ENCODE data around the gene GCNT1.

GCNT1 gene

DNA sequence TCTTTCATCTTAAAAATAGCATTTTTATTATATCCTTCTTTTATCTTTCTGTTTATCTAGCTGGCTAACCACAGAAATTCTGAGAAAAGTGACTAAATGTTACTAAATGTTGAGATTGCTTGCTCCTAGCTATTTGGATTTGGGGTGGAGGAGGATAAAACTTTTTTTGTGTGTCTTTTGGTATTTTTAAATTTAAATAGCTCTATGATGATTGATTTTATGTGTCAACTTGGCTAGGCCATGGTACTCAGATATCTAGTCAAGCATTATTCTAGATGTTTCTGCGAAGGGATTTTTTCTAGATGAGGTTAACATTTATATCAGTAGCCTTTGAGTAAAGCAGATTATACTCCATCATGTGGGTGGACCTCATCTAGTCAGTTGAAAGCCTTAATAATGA lies 75.0 kb downstream of the GCNT1 start:
- no peak for DNase-seq (ENCODE audit: low read depth, low spot score)

DNA sequence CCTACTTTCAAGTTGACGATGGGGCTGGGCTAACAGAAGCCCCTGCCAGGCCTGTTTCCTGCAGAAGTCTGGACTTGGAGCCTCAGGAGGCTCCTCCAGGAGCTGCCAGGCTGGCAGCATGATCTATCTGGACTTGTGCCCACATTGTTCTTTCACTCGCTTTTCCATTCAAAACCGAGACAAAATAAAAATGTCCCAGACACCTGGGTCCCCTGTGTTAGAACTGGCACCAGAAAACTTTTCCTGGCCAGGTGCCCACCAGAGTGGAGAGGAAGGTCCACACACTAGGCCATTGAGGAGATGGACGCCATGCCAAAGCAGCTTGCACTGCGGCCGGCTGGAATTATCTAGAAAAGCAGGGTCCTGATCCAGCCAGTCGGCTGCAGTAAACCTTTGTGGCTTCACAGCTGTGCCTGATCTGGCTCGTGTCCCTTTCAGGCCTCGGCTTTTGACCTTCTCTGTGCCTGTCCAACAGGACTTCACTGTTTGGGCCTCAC lies 78.2 kb downstream of the GCNT1 start:
- DNase-seq (ENCODE audit: low read depth, low spot score): no peak

DNA sequence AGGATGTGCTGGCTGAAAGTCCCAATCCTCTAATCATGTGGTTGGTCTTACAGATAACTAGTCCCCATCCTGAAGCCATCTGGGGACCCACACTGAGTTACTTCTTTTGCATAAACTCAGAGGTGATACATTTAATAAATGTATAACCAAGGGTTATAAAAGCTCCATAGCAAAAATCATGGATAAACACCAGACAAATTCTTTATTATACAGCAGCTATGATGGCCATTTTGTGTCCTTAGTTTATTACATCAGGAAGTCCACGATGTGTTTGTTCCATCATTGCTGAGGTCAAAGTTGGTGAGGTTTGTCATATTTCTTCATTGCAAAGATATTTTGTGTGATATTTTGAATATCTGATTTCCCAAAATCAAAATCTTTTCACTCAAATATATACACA lies 80.2 kb downstream of the GCNT1 start:
- DNase-seq (ENCODE audit: low read depth, low spot score): no peak

DNA sequence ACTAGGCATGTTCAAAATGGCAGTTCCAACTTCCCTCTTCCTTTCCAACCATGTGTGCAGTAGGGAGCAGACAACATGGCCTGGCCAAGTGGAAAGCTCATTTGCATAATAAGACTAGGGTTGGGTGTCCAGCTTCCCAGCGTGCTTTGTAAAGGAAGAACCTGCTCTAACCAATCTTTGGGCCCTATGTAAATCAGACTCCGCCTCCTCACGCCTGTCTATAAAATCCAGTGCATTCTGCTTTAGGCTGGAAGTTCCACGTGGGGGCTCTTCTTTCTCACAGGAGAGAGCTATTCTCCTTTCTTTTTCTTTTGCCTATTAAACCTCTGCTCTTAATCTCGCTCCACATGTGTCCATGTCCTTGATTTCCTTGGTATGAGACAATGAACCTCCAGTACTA lies 83.4 kb downstream of the GCNT1 start:
- DNase-seq (ENCODE audit: low read depth, low spot score): no peak

DNA sequence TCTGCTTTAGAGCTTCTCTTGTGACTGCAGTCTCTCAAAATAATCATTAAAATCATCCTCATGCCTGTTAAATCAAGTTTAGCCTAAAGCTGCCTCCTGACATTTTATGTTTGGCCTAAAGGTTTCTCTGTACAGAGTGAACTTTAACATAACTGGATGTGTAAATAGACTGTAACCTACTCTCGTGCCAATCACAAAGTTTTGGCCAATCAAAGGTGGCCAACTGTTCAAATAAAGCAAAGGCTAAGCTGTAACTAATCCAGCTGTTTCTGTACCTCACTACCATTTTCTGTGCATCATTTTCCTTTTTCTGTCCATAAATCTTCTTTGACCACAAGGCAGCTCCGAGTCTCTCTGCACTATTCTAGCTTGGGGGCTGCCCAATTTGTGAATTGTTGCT lies 86.2 kb downstream of the GCNT1 start:
- no peak for DNase-seq (ENCODE audit: low read depth, low spot score)

DNA sequence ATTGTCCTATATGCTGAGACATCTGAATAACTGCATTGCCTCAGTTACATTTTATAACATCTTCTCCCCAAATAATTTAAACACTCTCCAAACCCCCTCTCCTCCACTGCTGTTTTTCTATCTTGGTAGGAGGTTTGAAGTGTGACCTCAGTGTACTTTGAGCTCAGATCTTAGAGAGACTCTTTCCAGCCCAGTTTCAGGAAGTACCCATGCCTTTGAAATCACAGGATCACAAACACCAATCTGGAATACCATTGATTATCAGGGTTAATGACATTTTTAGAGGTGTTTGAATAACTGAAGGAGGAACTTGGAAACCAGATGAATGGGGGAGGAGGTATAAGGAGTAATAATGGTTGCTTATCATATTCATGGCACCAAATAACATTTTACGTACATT lies 93.2 kb downstream of the GCNT1 start:
- DNase-seq (ENCODE audit: low read depth, low spot score): no peak

DNA sequence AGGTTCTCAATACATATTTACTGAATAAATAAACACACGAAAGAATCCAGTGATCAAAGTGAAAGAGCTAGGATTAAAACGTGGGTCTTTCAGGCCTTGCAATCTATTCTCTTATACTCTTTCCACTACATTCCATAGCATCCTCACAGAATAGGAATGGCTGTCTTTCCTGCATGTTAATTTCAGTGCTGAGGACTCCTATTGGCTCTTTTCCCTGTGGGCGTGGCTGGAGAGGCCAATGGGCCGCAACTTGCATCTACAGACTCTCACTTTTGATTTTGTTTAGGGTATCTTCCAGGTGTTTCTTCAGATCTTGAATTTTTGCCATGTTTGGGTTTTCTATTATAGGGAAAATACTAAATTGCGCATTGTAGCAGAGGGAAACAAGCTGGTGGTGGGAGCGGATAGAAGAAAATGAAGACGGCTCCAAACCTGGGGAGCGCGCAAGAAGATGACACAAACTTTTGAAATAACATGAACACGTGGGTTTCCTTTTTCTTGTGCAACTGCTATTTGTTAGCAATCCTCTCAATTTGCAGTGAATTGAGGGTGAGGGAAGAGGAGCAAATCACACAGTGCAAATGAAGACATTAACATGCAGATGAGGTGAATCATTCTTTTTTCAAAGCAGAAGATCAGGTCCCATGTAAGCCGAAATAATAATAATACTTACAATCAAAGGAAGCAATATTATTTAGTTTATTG lies 93.9 kb downstream of the GCNT1 start:
- no peak for DNase-seq (ENCODE audit: low read depth, low spot score)

DNA sequence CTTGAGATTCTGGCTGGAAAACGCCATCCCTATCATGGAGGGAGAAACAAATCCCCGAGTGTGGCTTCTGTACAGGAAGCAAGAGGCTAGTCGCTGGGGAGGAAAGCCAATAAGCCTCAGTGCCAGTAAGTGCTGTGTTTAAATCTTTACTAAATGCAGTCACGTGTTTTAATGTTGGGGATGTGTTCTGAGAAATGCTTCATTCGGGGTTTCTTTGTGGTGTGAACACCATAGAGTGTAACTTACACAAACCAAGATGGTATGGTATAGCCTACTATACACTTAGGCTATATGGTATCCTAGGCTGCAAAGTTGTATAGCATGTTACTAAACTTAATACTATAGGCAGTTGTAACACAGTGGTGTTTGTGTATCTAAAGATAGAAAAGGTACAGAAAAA lies 94.7 kb downstream of the GCNT1 start:
- no peak for DNase-seq (ENCODE audit: low read depth, low spot score)

Data from activated naive CD8-positive, alpha-beta T cell treated with anti-CD3 and anti-CD28 coated beads, Interleukin-2, amount 50 U/mL, for 16 hours (primary cell).